NCI-H526 (cell line): ENCODE results near the gene ASPDH.

Source experiments
- DNase-seq, 2 experiments: peaks; one replicate each; lab custom pipeline; 2025; lab: John Stamatoyannopoulos, UW

ASPDH gene

GRCh38 chr19:50496189-50497021 lies 17.3 kb downstream of the ASPDH start:
- peak in 1 of 2 experiments; percentile 44 for DNase-seq

DNA sequence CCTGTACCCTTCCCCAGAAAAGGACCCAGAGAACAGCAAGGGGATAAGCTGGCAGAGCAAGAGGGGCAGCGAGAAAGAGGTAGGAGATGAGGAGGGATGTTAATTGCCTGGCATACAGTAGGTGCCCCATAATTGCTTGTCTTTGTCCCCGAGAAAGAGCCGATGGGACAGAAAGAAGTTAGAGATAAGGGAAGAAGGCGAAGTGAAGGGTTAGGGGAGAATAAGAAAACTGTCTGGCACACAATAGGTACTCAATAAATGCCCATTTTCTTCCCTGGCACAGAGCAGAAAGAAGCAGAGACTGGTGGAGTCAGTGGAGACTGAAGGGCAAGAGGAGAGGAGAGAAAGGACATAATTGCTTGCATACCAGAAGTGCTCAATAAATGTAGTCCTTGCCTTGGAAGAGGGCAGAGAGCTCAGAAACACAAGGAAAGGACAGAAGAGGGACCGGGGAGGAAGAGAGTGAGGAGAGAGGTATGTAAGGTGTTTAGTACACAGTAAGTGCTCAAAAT lies 18.6 kb downstream of the ASPDH start:
- no peak for DNase-seq

GRCh38 chr19:50494186-50495019 lies 19.3 kb downstream of the ASPDH start:
- DNase-seq, result no peak

GRCh38 chr19:50493171-50493570 lies 20.5 kb downstream of the ASPDH start:
- DNase-seq, result no peak

- DNase-seq, result no peak
Observed at GRCh38 chr19:50492303-50493052, 21.2 kb downstream of the ASPDH start.

GRCh38 chr19:50490991-50491472 lies 22.7 kb downstream of the ASPDH start:
- DNase-seq, result no peak

GRCh38 chr19:50490411-50490811 lies 23.3 kb downstream of the ASPDH start:
- no peak for DNase-seq

DNA sequence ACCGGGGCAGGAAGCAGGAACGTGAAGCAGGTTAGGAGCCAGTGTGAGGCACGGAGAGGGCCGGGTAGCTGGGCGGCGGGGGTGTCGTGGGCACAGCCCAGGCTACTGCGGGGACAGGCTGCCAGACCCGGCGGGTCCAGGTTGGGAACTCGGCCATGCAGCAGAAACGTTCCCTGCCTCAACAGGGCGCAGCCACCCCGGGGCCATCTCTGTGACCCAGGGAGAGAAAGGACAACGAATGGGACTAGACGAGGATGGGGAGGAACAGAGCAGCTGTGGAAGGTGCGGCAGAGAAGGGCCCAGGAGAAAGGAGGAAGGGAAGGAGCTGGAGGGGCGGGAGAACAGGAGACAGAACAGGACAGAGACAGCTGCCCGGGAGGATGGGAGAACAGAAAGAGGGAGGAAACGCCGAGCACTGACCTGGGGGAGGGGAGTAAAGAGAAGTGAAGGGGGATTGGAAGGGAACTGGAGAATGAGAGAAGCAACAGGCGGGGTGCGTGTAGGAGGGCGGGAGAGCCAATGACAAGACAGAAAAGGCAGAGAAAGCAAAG lies 24.2 kb downstream of the ASPDH start:
- no peak for DNase-seq

GRCh38 chr19:50488389-50489194 lies 25.1 kb downstream of the ASPDH start:
- no peak for DNase-seq

DNA sequence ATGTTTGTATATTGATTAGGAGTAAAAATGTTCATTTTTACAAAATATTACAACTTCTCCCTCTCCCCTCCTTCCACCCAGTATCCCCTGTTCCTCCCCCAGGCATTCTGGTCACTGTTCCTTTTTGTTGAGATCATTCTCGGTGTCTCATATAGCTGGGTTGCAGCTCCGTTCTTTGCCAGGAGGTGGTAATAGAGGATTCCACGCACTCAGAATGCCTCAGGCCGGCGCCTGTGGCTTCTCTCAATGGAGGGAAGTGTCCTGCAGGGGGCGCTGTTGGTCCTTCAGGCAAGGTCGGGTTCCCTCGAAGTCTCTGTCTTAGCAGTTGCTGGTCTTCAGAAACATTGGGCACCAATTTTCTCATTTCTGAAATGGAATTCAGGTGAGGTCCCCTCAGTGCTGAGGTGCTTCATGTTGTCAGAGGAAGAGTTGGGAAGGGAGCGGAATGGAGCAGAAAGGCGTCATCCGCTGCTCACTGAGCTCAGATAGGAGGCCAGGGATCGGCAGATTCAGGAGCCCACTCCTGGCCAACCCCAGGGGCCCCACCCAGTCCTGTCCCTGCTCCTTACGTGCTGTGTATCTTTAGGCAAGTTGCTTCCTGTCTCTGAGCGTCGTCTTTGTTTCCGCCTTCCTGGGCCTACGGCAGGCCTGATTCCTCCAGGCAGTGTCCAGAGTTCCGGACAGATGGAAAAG lies 26.7 kb downstream of the ASPDH start:
- peak; percentile 46 to 68 for DNase-seq

- DNase-seq, result no peak
Observed at GRCh38 chr19:50485284-50485955, 28.3 kb downstream of the ASPDH start.

DNA sequence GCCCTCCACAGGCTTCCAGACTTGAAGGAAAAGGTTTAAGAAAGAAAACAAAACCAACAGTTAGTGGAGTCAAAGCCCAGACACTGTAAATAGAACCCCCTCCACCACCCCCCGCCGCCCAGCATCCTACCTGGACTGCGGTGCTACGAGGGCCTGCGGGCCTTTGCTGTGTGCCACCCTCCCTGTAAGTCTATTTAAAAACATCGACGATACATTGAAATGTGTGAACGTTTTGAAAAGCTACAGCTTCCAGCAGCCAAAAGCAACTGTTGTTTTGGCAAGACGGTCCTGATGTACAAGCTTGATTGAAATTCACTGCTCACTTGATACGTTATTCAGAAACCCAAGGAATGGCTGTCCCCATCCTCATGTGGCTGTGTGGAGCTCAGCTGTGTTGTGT lies 30.8 kb downstream of the ASPDH start:
- DNase-seq, result no peak

- no peak for DNase-seq
Observed at GRCh38 chr19:50482271-50482855, 31.4 kb downstream of the ASPDH start.

- no peak for DNase-seq
Observed at GRCh38 chr19:50481351-50482149, 32.2 kb downstream of the ASPDH start.

- no peak for DNase-seq
Observed at GRCh38 chr19:50480281-50481111, 33.2 kb downstream of the ASPDH start.

- DNase-seq, result no peak
Observed at GRCh38 chr19:50479761-50480251, 33.9 kb downstream of the ASPDH start.
